B cell (primary cell): Measurements from ENCODE around the gene TSPAN15. TPM values are rescaled to one million over a fixed set of nuclear protein-coding genes. Genes with fewer than 3 reads are reported as not detected.

Source experiments
- ATAC-seq: fragments of 200-7000 bp; cut with Tn5 transposase; one replicate; pipeline ENCODE4 v1.10.0; 2021; ENCODE audit warnings: low read depth, mild to moderate bottlenecking, moderate number of reproducible peaks, moderate library complexity
- CTCF ChIA-PET: fragments of 350-600 bp; sonication (Branson Sonifier 250); formaldehyde crosslinking; loops from one replicate; lab custom pipeline; 2021; ENCODE audit warnings: antibody characterized with exemption, inconsistent platforms; lab: Charles Lee
- POLR2A ChIA-PET: fragments of 350-600 bp; sonication (Branson Sonifier 250); formaldehyde crosslinking; loops from one replicate; lab custom pipeline; 2021; ENCODE audit warnings: antibody characterized with exemption; lab: Charles Lee
- DNase-seq: peaks from one replicate; pipeline ENCODE4 v3.0.0; 2013
- H2AFZ ChIP-seq: 2 replicates; pipeline ENCODE4 v1.6.1; 2012; ENCODE audit warnings: mild to moderate bottlenecking, low read depth, low read length; ENCODE audit not compliant: insufficient read depth, poor library complexity, severe bottlenecking
- H3K27ac ChIP-seq, 2 donors: 1 replicate in 1 of 2; 2 replicates in 1 of 2; pipeline ENCODE4 v1.5.1; 2012 to 2013; ENCODE audit warnings: low read length in 2 of 2, mild to moderate bottlenecking in 2 of 2, moderate library complexity in 1 of 2
- H3K27me3 ChIP-seq, 4 experiments: fragments of 200-600 bp in 1 of 4; sonication (generic) in 1 of 4; replicated peaks in 1 of 4; 1 replicate in 2 of 4; 2 replicates in 2 of 4; pipeline versions ENCODE4 v1.6.1 to v1.7.0; 2013 to 2016; ENCODE audit warnings: low read length in 3 of 4, mild to moderate bottlenecking in 2 of 4, mixed read lengths in 1 of 4, moderate library complexity in 1 of 4; ENCODE audit not compliant: insufficient read depth in 4 of 4, control insufficient read depth in 3 of 4; ENCODE audit errors: control extremely low read depth in 1 of 4
- H3K36me3 ChIP-seq, 2 experiments: replicated peaks in 1 of 2; 1 replicate in 1 of 2; 2 replicates in 1 of 2; pipeline versions ENCODE4 v1.6.1 to v1.7.1; 2013; ENCODE audit warnings: low read length in 1 of 2; ENCODE audit not compliant: insufficient read depth in 2 of 2, control insufficient read depth in 1 of 2; ENCODE audit errors: control extremely low read depth in 1 of 2, extremely low read depth in 1 of 2
- H3K4me1 ChIP-seq, 2 donors: fragments of 200-600 bp in 1 of 2; sonication (generic) in 1 of 2; 1 replicate in 1 of 2; 2 replicates in 1 of 2; pipeline versions ENCODE4 v1.5.1 to v1.6.1; 2013 to 2017; ENCODE audit warnings: low read length in 2 of 2; ENCODE audit not compliant: control insufficient read depth in 2 of 2, insufficient read depth in 2 of 2
- H3K4me2 ChIP-seq: replicated peaks from 2 replicates; pipeline ENCODE3; 2012; ENCODE audit warnings: mild to moderate bottlenecking, low read depth, low read length; ENCODE audit not compliant: poor library complexity, severe bottlenecking
- H3K4me3 ChIP-seq, 5 experiments: fragments of 200-600 bp in 1 of 5; sonication (generic) in 1 of 5; 1 replicate in 3 of 5; 2 replicates in 2 of 5; pipeline versions ENCODE4 v1.5.1 to v1.7.0; 2011 to 2016; ENCODE audit warnings: low read length in 4 of 5, mild to moderate bottlenecking in 4 of 5, low read depth in 2 of 5, control low read depth in 1 of 5, moderate library complexity in 1 of 5; ENCODE audit not compliant: insufficient read depth in 1 of 5; ENCODE audit errors: control extremely low read depth in 1 of 5, extremely low read depth in 1 of 5
- H3K79me2 ChIP-seq: fragments of 200-600 bp; sonication (generic); one replicate; pipeline ENCODE4 v1.6.0; 2016; ENCODE audit warnings: low read length; ENCODE audit not compliant: control insufficient read depth, insufficient read depth
- H3K9ac ChIP-seq: fragments of 200-600 bp; sonication (generic); 2 replicates; pipeline ENCODE4 v1.6.1; 2017; ENCODE audit warnings: mild to moderate bottlenecking, low read length, moderate library complexity
- H3K9me3 ChIP-seq, 3 donors: one replicate each; pipeline versions ENCODE4 v1.6.1 to v1.7.1; 2013; ENCODE audit warnings: low read length in 2 of 3; ENCODE audit not compliant: control insufficient read depth in 2 of 3, insufficient read depth in 1 of 3; ENCODE audit errors: control extremely low read depth in 1 of 3
- H4K20me1 ChIP-seq: 2 replicates; pipeline ENCODE4 v1.6.0; 2012; ENCODE audit warnings: mild to moderate bottlenecking, low read length; ENCODE audit not compliant: insufficient read depth, control insufficient read depth, poor library complexity, severe bottlenecking
- H3K27ac Mint-ChIP-seq: one replicate; pipeline ENCODE4 v1.8.0; 2021; ENCODE audit warnings: mixed read lengths
- H3K27me3 Mint-ChIP-seq: one replicate; pipeline ENCODE4 v1.8.0; 2021; ENCODE audit warnings: mixed read lengths
- H3K4me1 Mint-ChIP-seq: one replicate; pipeline ENCODE4 v1.8.0; 2021; ENCODE audit warnings: mixed read lengths
- H3K4me3 Mint-ChIP-seq: one replicate; pipeline ENCODE4 v1.8.0; 2021; ENCODE audit warnings: mixed read lengths
- H3K9me3 Mint-ChIP-seq: one replicate; pipeline ENCODE4 v1.8.0; 2022; ENCODE audit warnings: mixed read lengths; ENCODE audit not compliant: insufficient read depth
- EZH2 ChIP-seq: IDR thresholded peaks from 2 replicates; pipeline ENCODE4 v1.6.1; 2012; ENCODE audit warnings: borderline replicate concordance, low read depth, mild to moderate bottlenecking, moderate library complexity, low read length; ENCODE audit not compliant: insufficient read depth, poor library complexity, severe bottlenecking
- WGBS: methylation state at CpG from one replicate; pipeline ENCODE4 v1.1.5; 2013; ENCODE audit warnings: missing lambda C conversion rate; ENCODE audit not compliant: insufficient coverage; 5-methylcytosine and 5-hydroxymethylcytosine counted together
- intact Hi-C: fragments of 100-400 bp; cut with micrococcal nuclease; formaldehyde crosslinking; loops from one replicate; pipeline ENCODE4 v1.10.0; 2022
- polyA minus RNA-seq: library from RNA; depleted of rRNA, polyadenylated mRNA; stranded (reverse); fragments of >200 nt; gene quantifications from 2 replicates; pipeline ENCODE4 v1.2.3, GENCODE V29; 2012
- polyA plus RNA-seq: library from polyadenylated mRNA; depleted of rRNA; stranded (reverse); fragments of >200 nt; gene quantifications from 2 replicates; pipeline ENCODE4 v1.2.3, GENCODE V29; 2012
- total RNA-seq, 2 donors: library from RNA; stranded (reverse); fragments of 120-200 nt in 1 of 2; gene quantifications; 1 replicate in 1 of 2; 2 replicates in 1 of 2; pipeline versions ENCODE4 v1.2.3 to v1.2.4, GENCODE V29; 2013 to 2022
- TF ChIP-seq, protein P1 (sequence below): fragments of 200-600 bp; IDR thresholded peaks from one replicate; pipeline ENCODE4 v1.8.0; 2022; ENCODE audit warnings: antibody characterized with exemption, mild to moderate bottlenecking

Gene TSPAN15
- total RNA-seq, result 0.52 and 0.85 TPM in 2 replicates
- total RNA-seq (2013), result 1.9 TPM
- polyA plus RNA-seq, result 0.13 and 0.27 TPM in 2 replicates
- 0.21 TPM in 1 of 2 replicates, not detected in the other for polyA minus RNA-seq

GRCh38 chr10:69451209-69451783, at the start of gene TSPAN15:
Gene TSPAN15 (plus strand): TSS chr10:69451465. CDS start chr10:69451595, 130 bp downstream.
- peak; percentile 62 for DNase-seq
- Mint-ChIP-seq H3K9me3 (no peaks in the 10 kb centered on the region), H3K27ac (no peak within 1 kb of the TSS), H3K4me3 (peak within 1 kb of the TSS; percentile 88), H3K4me1 (peaks cover 13% of the 10 kb centered on the region), H3K27me3 (peaks cover 34% of the 10 kb centered on the region)
- Histone ChIP-seq H3K4me3 (peak within 1 kb of the TSS; percentile 5 to 50 (median 44)), H2AFZ (peak within 1 kb of the TSS; percentile 72), H3K27ac (no peak within 1 kb of the TSS), H3K4me1 (peaks cover 10 to 12% of the 10 kb centered on the region in 2 donors), H3K27me3 (peaks cover 0 to 19% (median 10%) of the 10 kb centered on the region in 4 experiments), H3K4me2 (peak within 1 kb of the TSS; percentile 85), H3K79me2 (no peaks in the 10 kb centered on the region), H3K9ac (peak within 1 kb of the TSS; percentile 59), H4K20me1 (no peaks in the 10 kb centered on the region), H3K9me3 (no peaks in the 10 kb centered on the region), H3K36me3 (no peaks in the 10 kb centered on the region)
- TF ChIP-seq, protein P1, sequence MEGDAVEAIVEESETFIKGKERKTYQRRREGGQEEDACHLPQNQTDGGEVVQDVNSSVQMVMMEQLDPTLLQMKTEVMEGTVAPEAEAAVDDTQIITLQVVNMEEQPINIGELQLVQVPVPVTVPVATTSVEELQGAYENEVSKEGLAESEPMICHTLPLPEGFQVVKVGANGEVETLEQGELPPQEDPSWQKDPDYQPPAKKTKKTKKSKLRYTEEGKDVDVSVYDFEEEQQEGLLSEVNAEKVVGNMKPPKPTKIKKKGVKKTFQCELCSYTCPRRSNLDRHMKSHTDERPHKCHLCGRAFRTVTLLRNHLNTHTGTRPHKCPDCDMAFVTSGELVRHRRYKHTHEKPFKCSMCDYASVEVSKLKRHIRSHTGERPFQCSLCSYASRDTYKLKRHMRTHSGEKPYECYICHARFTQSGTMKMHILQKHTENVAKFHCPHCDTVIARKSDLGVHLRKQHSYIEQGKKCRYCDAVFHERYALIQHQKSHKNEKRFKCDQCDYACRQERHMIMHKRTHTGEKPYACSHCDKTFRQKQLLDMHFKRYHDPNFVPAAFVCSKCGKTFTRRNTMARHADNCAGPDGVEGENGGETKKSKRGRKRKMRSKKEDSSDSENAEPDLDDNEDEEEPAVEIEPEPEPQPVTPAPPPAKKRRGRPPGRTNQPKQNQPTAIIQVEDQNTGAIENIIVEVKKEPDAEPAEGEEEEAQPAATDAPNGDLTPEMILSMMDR, result no peak
- TF ChIP-seq EZH2, result no peak
- ChIA-PET POLR2A (no interaction called here), CTCF (no interaction called here)
- under 1% methylated on average over 37 of the region's 45 CpGs for WGBS
- ATAC-seq, result peak; percentile 89
- intact Hi-C loops, result no loop called here

DNA sequence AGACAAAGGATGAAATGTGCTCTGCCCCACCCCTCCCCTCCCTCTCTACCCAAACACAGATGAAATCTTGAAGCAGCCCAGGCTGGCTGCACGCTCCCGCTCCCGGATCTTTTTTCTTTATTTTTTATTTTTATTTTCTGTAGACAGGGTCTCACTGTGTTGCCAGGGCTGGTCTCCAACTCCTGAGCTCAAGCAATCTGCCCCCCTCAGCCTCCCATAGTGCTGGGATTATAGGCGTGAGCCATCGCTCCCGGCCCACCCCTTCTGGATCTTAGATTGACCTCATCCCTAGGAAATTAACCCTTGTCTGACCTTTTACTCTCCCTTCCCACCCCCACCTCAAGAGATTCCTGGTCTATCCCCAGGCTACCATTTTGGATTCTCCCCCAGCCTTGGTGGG, 48.9 kb upstream of the TSPAN15 start:
- Mint-ChIP-seq H3K4me3 (no peak overlapping the region), H3K27me3 (no peaks in the 10 kb centered on the region), H3K4me1 (no peaks in the 10 kb centered on the region), H3K27ac (no peak overlapping the region), H3K9me3 (no peaks in the 10 kb centered on the region)
- H3K4me3 ChIP-seq, result no peak overlapping the region
- no peak overlapping the region for H2AFZ ChIP-seq
- H3K27ac ChIP-seq, result no peak overlapping the region
- no peak overlapping the region for H3K4me2 ChIP-seq
- ATAC-seq (no peak), DNase-seq (no peak)
- no peaks in the 10 kb centered on the region for H4K20me1 ChIP-seq
- CTCF ChIA-PET, result interaction anchor here (1.0 kb wide), 1 partner anchor 12 kb away, joined by 3 read pairs; no protein-coding TSS in a partner anchor
- no peak overlapping the region for H3K9ac ChIP-seq
- no peaks in the 10 kb centered on the region for H3K27me3 ChIP-seq
- 83% methylated on average over 1 of the region's 6 CpGs for WGBS
- no peak for TF ChIP-seq EZH2
- TF ChIP-seq, protein P1, result no peak
- H3K79me2 ChIP-seq, result no peaks in the 10 kb centered on the region
- intact Hi-C loops, result no loop called here
- H3K4me1 ChIP-seq, result no peaks in the 10 kb centered on the region
- no peaks in the 10 kb centered on the region for H3K9me3 ChIP-seq
- POLR2A ChIA-PET, result no interaction called here
- H3K36me3 ChIP-seq, result peaks cover 0 to 38% of the 10 kb centered on the region in 2 experiments
